HT1080 (cell line): ENCODE data around the gene SIGLEC1. TPM values are rescaled to one million over a fixed set of nuclear protein-coding genes. Genes with fewer than 3 reads are reported as not detected.

Source experiments
- total RNA-seq: library from RNA; depleted of rRNA; stranded (reverse); fragments of >200 nt; shearing (Covaris generic); gene quantifications from 2 replicates; pipeline ENCODE4 v1.2.3, GENCODE V29; 2014; rRNA removed

Gene SIGLEC1
- total RNA-seq, 1 experiment from 2014 or later = not detected

Other genes with a start within 250 kb of the SIGLEC1 start
- 14.5 and 20.7 TPM in 2 replicates for gene ATRN, start 241.6 kb downstream of the SIGLEC1 start, total RNA-seq
- gene GFRA4, start 49.2 kb downstream of the SIGLEC1 start, total RNA-seq = not detected in 2 replicates
- gene ADAM33, start 30.6 kb downstream of the SIGLEC1 start, total RNA-seq = not detected in 2 replicates
- not detected in 2 replicates for gene HSPA12B, start 20.1 kb upstream of the SIGLEC1 start, total RNA-seq
- gene ADISSP, start 55.2 kb upstream of the SIGLEC1 start, total RNA-seq = 144 and 171 TPM in 2 replicates
- gene SPEF1, start 68.8 kb upstream of the SIGLEC1 start, total RNA-seq = not detected in 2 replicates
- 166 and 180 TPM in 2 replicates for gene CENPB, start 74.1 kb upstream of the SIGLEC1 start, total RNA-seq
- 57.7 and 92.7 TPM in 2 replicates for gene CDC25B, start 83.7 kb upstream of the SIGLEC1 start, total RNA-seq
- gene AP5S1, start 107.9 kb upstream of the SIGLEC1 start, total RNA-seq = 38.8 and 40.5 TPM in 2 replicates
- 16.2 and 20.1 TPM in 2 replicates for gene MAVS, start 134.2 kb upstream of the SIGLEC1 start, total RNA-seq
- gene PANK2, start 176.8 kb upstream of the SIGLEC1 start, total RNA-seq = 43.9 and 50.9 TPM in 2 replicates